NCI-H526 (cell line): ENCODE results near the gene PROSER3.
A peak's percentile ranks its signal among the peaks of the same experiment; 100 is the strongest.
"Not testable (repeated sequence)": the region's sequence is repeated elsewhere in the genome, so short reads cannot be mapped to it uniquely, and the experiment has no call there.

Experiments used
- DNase-seq, 2 experiments: peaks; one replicate each; lab custom pipeline; 2025; lab: John Stamatoyannopoulos, UW

PROSER3 gene

GRCh38 chr19:35722461-35722860 is 35.5 kb upstream of the PROSER3 start:
- DNase-seq = no peak

- no peak for DNase-seq
These were observed 35.1 kb upstream of the PROSER3 start for GRCh38 chr19:35722897-35723296.

GRCh38 chr19:35723671-35724070 is 34.3 kb upstream of the PROSER3 start:
- DNase-seq = no peak

- not testable (repeated sequence) for DNase-seq
These were observed 33.8 kb upstream of the PROSER3 start for GRCh38 chr19:35724132-35724531.

GRCh38 chr19:35724560-35724959 is 33.4 kb upstream of the PROSER3 start:
- DNase-seq = no peak

GRCh38 chr19:35725216-35725861 is 32.6 kb upstream of the PROSER3 start:
- no peak for DNase-seq

GRCh38 chr19:35727053-35727955 is 30.7 kb upstream of the PROSER3 start:
- DNase-seq = no peak

GRCh38 chr19:35727956-35728706 is 29.8 kb upstream of the PROSER3 start:
- no peak for DNase-seq

- DNase-seq = no peak
These were observed 29.0 kb upstream of the PROSER3 start for GRCh38 chr19:35729021-35729420.

GRCh38 chr19:35729763-35730162 is 28.2 kb upstream of the PROSER3 start:
- DNase-seq = no peak

- no peak for DNase-seq
These were observed 27.6 kb upstream of the PROSER3 start for GRCh38 chr19:35730326-35730725.

GRCh38 chr19:35731353-35731752 is 26.6 kb upstream of the PROSER3 start:
- DNase-seq = no peak

GRCh38 chr19:35731779-35732405 is 26.1 kb upstream of the PROSER3 start:
- DNase-seq = no peak

- no peak for DNase-seq
These were observed 25.3 kb upstream of the PROSER3 start for GRCh38 chr19:35732540-35733179.

- DNase-seq = no peak
These were observed 24.5 kb upstream of the PROSER3 start for GRCh38 chr19:35733180-35734125.

GRCh38 chr19:35734273-35734672 is 23.7 kb upstream of the PROSER3 start:
- no peak for DNase-seq

- no peak for DNase-seq
These were observed 23.1 kb upstream of the PROSER3 start for GRCh38 chr19:35734889-35735288.

GRCh38 chr19:35736913-35737886 is 20.8 kb upstream of the PROSER3 start:
- peak in 1 of 2 experiments; percentile 26 for DNase-seq
